Subcutaneous abdominal adipose tissue (tissue), 5 donors: ENCODE results near the gene ASCC1.

Source experiments
- H3K27ac ChIP-seq: one replicate; pipeline ENCODE4 v1.7.0; 2013; ENCODE audit warnings: low read depth, mild to moderate bottlenecking, inconsistent platforms, low read length, moderate library complexity
- H3K27me3 ChIP-seq, 5 donors: one replicate each; pipeline ENCODE4 v1.7.0; 2013; ENCODE audit warnings: low read length in 5 of 5, inconsistent platforms in 1 of 5; ENCODE audit not compliant: control insufficient read depth in 5 of 5, insufficient read depth in 4 of 5
- H3K36me3 ChIP-seq, 5 donors: one replicate each; pipeline ENCODE4 v1.7.0; 2013; ENCODE audit warnings: low read length in 5 of 5; ENCODE audit not compliant: control insufficient read depth in 5 of 5, insufficient read depth in 5 of 5
- H3K4me1 ChIP-seq, 5 donors: one replicate each; pipeline ENCODE4 v1.7.0; 2013; ENCODE audit warnings: low read length in 5 of 5, mild to moderate bottlenecking in 3 of 5, moderate library complexity in 1 of 5; ENCODE audit not compliant: control insufficient read depth in 5 of 5, insufficient read depth in 5 of 5
- H3K4me3 ChIP-seq, 5 donors: one replicate each; pipeline ENCODE4 v1.7.0; 2013; ENCODE audit warnings: low read length in 5 of 5, low read depth in 1 of 5
- H3K9ac ChIP-seq, 5 donors: one replicate each; pipeline ENCODE4 v1.7.0; 2013; ENCODE audit warnings: low read length in 5 of 5, mild to moderate bottlenecking in 4 of 5, moderate library complexity in 3 of 5
- H3K9me3 ChIP-seq, 5 donors: one replicate each; pipeline ENCODE4 v1.7.0; 2013; ENCODE audit warnings: low read length in 5 of 5; ENCODE audit not compliant: control insufficient read depth in 5 of 5
- donor health status: healthy.
- donor health status: healthy.
- donor health status: healthy.
- donor health status: healthy.
- donor health status: healthy.

Gene ASCC1

GRCh38 chr10:72058347-72058898 lies 157.7 kb downstream of the ASCC1 start:
- Histone ChIP-seq H3K4me1 (no peaks in the 10 kb centered on the region), H3K9ac (no peak overlapping the region), H3K9me3 (no peaks in the 10 kb centered on the region), H3K27ac (no peak overlapping the region), H3K36me3 (peaks cover 0 to 8% (median 0%) of the 10 kb centered on the region in 5 donors), H3K27me3 (peaks cover 0 to 7% (median 0%) of the 10 kb centered on the region in 5 donors), H3K4me3 (no peak overlapping the region)

- H3K9me3 ChIP-seq: no peaks in the 10 kb centered on the region
- H3K27me3 ChIP-seq: peaks cover 0 to 7% (median 0%) of the 10 kb centered on the region in 5 donors
- no peak overlapping the region for H3K27ac ChIP-seq
- peaks cover 0 to 2% (median 0%) of the 10 kb centered on the region in 5 donors for H3K36me3 ChIP-seq
- no peaks in the 10 kb centered on the region for H3K4me1 ChIP-seq
- H3K4me3 ChIP-seq: no peak overlapping the region
- H3K9ac ChIP-seq: no peak overlapping the region
Measured at GRCh38 chr10:72056932-72057751, 158.9 kb downstream of the ASCC1 start.

GRCh38 chr10:72056113-72056512 lies 160.0 kb downstream of the ASCC1 start:
- Histone ChIP-seq H3K27me3 (peaks cover 0 to 7% (median 0%) of the 10 kb centered on the region in 5 donors), H3K4me3 (no peak overlapping the region), H3K27ac (no peak overlapping the region), H3K9me3 (no peaks in the 10 kb centered on the region), H3K36me3 (no peaks in the 10 kb centered on the region), H3K4me1 (no peaks in the 10 kb centered on the region), H3K9ac (no peak overlapping the region)

- peaks cover 0 to 4% (median 0%) of the 10 kb centered on the region in 5 donors for H3K9me3 ChIP-seq
- peaks cover 0 to 7% (median 0%) of the 10 kb centered on the region in 5 donors for H3K27me3 ChIP-seq
- H3K4me1 ChIP-seq: no peaks in the 10 kb centered on the region
- no peak overlapping the region for H3K9ac ChIP-seq
- no peak overlapping the region for H3K27ac ChIP-seq
- H3K36me3 ChIP-seq: no peaks in the 10 kb centered on the region
- H3K4me3 ChIP-seq: no peak overlapping the region
Measured at GRCh38 chr10:72053690-72054089, 162.4 kb downstream of the ASCC1 start.

GRCh38 chr10:72050873-72051272 lies 165.2 kb downstream of the ASCC1 start:
- Histone ChIP-seq H3K9me3 (peaks cover 0 to 10% (median 5%) of the 10 kb centered on the region in 5 donors), H3K4me3 (no peak overlapping the region), H3K9ac (no peak overlapping the region), H3K4me1 (no peaks in the 10 kb centered on the region), H3K27ac (no peak overlapping the region), H3K27me3 (peaks cover 0 to 5% (median 0%) of the 10 kb centered on the region in 5 donors), H3K36me3 (no peaks in the 10 kb centered on the region)

- peaks cover 0 to 5% (median 0%) of the 10 kb centered on the region in 5 donors for H3K27me3 ChIP-seq
- H3K36me3 ChIP-seq: no peaks in the 10 kb centered on the region
- no peak overlapping the region for H3K27ac ChIP-seq
- H3K4me1 ChIP-seq: no peaks in the 10 kb centered on the region
- H3K4me3 ChIP-seq: no peak overlapping the region
- H3K9ac ChIP-seq: no peak overlapping the region
- peaks cover 0 to 10% (median 5%) of the 10 kb centered on the region in 5 donors for H3K9me3 ChIP-seq
Measured at GRCh38 chr10:72049969-72050781, 165.9 kb downstream of the ASCC1 start.

GRCh38 chr10:72049472-72049871 lies 166.6 kb downstream of the ASCC1 start:
- H3K4me1 ChIP-seq: peaks cover 0 to 2% (median 0%) of the 10 kb centered on the region in 5 donors
- peaks cover 0 to 5% (median 0%) of the 10 kb centered on the region in 5 donors for H3K27me3 ChIP-seq
- H3K4me3 ChIP-seq: no peak overlapping the region
- no peak overlapping the region for H3K9ac ChIP-seq
- H3K27ac ChIP-seq: no peak overlapping the region
- H3K36me3 ChIP-seq: no peaks in the 10 kb centered on the region
- H3K9me3 ChIP-seq: peaks cover 0 to 10% (median 5%) of the 10 kb centered on the region in 5 donors

GRCh38 chr10:72048450-72049124 lies 167.5 kb downstream of the ASCC1 start:
- H3K9me3 ChIP-seq: peaks cover 0 to 10% (median 5%) of the 10 kb centered on the region in 5 donors
- no peak overlapping the region for H3K9ac ChIP-seq
- no peak overlapping the region for H3K27ac ChIP-seq
- peaks cover 0 to 3% (median 0%) of the 10 kb centered on the region in 5 donors for H3K27me3 ChIP-seq
- no peaks in the 10 kb centered on the region for H3K36me3 ChIP-seq
- peaks cover 0 to 6% (median 2%) of the 10 kb centered on the region in 5 donors for H3K4me1 ChIP-seq
- no peak overlapping the region for H3K4me3 ChIP-seq
